OCI-LY7 (cell line): ENCODE data around the gene NFKBIB.

ENCODE experiments used
- EZH2phosphoT487 ChIP-seq: fragments of 200-600 bp; sonication (generic); IDR thresholded peaks from 2 replicates; pipeline ENCODE4 v1.6.1; 2018; ENCODE audit warnings: low read depth, borderline replicate concordance, mild to moderate bottlenecking, mixed run types, antibody characterized with exemption, low read length, moderate library complexity, mixed read lengths
- TF ChIP-seq, protein P1 (sequence below): fragments of 200-600 bp; sonication (generic); conservative IDR thresholded peaks from 2 replicates; pipeline ENCODE4 v1.5.1; 2014; ENCODE audit warnings: mild to moderate bottlenecking, antibody characterized with exemption, low read length, moderate library complexity, mixed read lengths

GRCh38 chr19:38922482-38922881, 22.7 kb downstream of the NFKBIB start:
- TF ChIP-seq, protein P1, sequence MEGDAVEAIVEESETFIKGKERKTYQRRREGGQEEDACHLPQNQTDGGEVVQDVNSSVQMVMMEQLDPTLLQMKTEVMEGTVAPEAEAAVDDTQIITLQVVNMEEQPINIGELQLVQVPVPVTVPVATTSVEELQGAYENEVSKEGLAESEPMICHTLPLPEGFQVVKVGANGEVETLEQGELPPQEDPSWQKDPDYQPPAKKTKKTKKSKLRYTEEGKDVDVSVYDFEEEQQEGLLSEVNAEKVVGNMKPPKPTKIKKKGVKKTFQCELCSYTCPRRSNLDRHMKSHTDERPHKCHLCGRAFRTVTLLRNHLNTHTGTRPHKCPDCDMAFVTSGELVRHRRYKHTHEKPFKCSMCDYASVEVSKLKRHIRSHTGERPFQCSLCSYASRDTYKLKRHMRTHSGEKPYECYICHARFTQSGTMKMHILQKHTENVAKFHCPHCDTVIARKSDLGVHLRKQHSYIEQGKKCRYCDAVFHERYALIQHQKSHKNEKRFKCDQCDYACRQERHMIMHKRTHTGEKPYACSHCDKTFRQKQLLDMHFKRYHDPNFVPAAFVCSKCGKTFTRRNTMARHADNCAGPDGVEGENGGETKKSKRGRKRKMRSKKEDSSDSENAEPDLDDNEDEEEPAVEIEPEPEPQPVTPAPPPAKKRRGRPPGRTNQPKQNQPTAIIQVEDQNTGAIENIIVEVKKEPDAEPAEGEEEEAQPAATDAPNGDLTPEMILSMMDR = no peak
- no peak for TF ChIP-seq EZH2phosphoT487
